OCI-LY7 (cell line): ENCODE results near the gene ZBTB20.

Experiments
- EZH2phosphoT487 ChIP-seq: fragments of 200-600 bp; sonication (generic); IDR thresholded peaks from 2 replicates; pipeline ENCODE4 v1.6.1; 2018; ENCODE audit warnings: low read depth, borderline replicate concordance, mild to moderate bottlenecking, mixed run types, antibody characterized with exemption, low read length, moderate library complexity, mixed read lengths
- TF ChIP-seq, protein P1 (sequence below): fragments of 200-600 bp; sonication (generic); conservative IDR thresholded peaks from 2 replicates; pipeline ENCODE4 v1.5.1; 2014; ENCODE audit warnings: mild to moderate bottlenecking, antibody characterized with exemption, low read length, moderate library complexity, mixed read lengths

DNA sequence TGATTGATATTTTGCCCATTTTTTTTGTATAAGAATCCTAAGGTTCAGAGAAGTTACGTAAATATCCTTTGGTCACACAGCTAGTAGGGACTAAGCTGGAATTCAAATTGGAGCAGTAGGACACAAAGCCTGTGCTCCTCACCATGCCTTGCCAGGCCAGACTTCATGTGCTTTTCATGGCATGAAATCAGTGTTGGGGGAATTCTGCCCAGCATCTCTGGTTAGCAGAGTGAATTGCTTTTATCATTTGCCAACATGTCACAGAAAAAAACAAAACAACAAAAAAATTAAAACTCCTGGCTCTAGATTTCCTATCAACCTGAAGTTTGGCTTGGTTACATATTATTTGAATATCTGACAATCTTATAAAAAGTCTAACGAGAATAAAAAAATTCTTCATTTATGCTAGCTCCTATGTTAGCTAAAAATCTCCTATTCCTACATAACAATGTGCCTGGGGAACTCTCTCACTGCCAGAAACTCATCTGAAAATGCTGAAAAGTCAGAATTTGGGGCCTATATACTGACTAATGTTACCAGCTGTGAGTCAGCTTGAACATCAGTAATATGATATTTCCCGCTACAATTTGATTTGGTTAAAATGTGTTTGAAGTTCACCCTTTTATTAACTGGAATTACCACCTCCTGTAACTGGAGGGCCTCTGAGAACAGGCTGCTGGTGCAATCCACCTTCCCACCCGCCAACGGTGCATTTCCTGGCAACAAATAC is 711.5 kb downstream of the ZBTB20 start:
- TF ChIP-seq EZH2phosphoT487 = no peak
- TF ChIP-seq, protein P1, sequence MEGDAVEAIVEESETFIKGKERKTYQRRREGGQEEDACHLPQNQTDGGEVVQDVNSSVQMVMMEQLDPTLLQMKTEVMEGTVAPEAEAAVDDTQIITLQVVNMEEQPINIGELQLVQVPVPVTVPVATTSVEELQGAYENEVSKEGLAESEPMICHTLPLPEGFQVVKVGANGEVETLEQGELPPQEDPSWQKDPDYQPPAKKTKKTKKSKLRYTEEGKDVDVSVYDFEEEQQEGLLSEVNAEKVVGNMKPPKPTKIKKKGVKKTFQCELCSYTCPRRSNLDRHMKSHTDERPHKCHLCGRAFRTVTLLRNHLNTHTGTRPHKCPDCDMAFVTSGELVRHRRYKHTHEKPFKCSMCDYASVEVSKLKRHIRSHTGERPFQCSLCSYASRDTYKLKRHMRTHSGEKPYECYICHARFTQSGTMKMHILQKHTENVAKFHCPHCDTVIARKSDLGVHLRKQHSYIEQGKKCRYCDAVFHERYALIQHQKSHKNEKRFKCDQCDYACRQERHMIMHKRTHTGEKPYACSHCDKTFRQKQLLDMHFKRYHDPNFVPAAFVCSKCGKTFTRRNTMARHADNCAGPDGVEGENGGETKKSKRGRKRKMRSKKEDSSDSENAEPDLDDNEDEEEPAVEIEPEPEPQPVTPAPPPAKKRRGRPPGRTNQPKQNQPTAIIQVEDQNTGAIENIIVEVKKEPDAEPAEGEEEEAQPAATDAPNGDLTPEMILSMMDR = no peak
